ENCODE measurements around the gene SLC7A11.

DNA sequence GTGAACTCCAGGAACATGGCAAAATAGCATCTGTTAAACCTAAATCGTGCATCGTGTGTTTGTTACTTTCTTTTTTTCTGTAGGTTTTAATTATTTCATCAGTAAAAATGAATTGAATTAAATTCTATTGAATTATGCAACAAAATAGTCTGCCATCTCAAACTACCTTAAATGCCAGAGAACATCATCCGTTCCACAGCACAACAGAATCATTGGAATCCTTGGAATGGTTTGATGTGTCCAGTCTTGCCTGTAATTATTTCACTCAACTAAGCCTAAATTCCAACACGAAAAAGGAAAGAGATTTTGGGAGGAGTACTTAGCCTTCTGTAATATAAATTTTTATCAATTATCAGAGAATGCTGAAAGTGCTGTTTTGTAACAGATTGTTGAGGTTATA is 17.1 kb upstream of the SLC7A11 start:
- TF ChIP-seq, protein P1, sequence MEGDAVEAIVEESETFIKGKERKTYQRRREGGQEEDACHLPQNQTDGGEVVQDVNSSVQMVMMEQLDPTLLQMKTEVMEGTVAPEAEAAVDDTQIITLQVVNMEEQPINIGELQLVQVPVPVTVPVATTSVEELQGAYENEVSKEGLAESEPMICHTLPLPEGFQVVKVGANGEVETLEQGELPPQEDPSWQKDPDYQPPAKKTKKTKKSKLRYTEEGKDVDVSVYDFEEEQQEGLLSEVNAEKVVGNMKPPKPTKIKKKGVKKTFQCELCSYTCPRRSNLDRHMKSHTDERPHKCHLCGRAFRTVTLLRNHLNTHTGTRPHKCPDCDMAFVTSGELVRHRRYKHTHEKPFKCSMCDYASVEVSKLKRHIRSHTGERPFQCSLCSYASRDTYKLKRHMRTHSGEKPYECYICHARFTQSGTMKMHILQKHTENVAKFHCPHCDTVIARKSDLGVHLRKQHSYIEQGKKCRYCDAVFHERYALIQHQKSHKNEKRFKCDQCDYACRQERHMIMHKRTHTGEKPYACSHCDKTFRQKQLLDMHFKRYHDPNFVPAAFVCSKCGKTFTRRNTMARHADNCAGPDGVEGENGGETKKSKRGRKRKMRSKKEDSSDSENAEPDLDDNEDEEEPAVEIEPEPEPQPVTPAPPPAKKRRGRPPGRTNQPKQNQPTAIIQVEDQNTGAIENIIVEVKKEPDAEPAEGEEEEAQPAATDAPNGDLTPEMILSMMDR (IDR thresholded peaks at IDR 0.05): no peak
- no peak for TF ChIP-seq POLR2A (IDR thresholded peaks at IDR 0.05)

All from body of pancreas (tissue), 4 donors.